Peyer's patch (tissue), 4 donors: ENCODE data around the gene SMIM12.

Experiments
- CTCF ChIP-seq, 6 experiments: fragments of 450-650 bp in 4 of 6; fragments of 200-600 bp in 2 of 6; sonication (generic) in 1 of 6; IDR thresholded peaks; one replicate each; pipeline ENCODE4 v1.5.1; 2017 to 2019; ENCODE audit warnings: antibody characterized with exemption in 6 of 6, mild to moderate bottlenecking in 3 of 6, moderate library complexity in 1 of 6
- POLR2A ChIP-seq, 2 donors: fragments of 450-650 bp; IDR thresholded peaks; one replicate each; pipeline ENCODE4 v1.5.1; 2017; ENCODE audit warnings: antibody characterized with exemption in 2 of 2, mild to moderate bottlenecking in 2 of 2, moderate library complexity in 2 of 2

GRCh38 chr1:34904236-34905097 is 44.9 kb upstream of the SMIM12 start:
- TF ChIP-seq CTCF (IDR thresholded peaks at IDR 0.05) (no peak), POLR2A (IDR thresholded peaks at IDR 0.05) (no peak)
